ENCODE results near the gene ADAMTS8.

- no peak for TF ChIP-seq CTCF (IDR thresholded peaks at IDR 0.05)
- TF ChIP-seq POLR2A (IDR thresholded peaks at IDR 0.05) = no peak
- no peak for TF ChIP-seq POLR2AphosphoS5 (IDR thresholded peaks at IDR 0.05)
Measured at GRCh38 chr11:130409594-130410388, 18.6 kb downstream of the ADAMTS8 start.
